Tibial nerve (tissue), 4 donors: ENCODE results near the gene NCS1. TPM values are rescaled to one million over a fixed set of nuclear protein-coding genes. Genes with fewer than 3 reads are reported as not detected.

Experiments used
- DNase-seq, 2 donors: peaks; one replicate each; pipeline ENCODE4 v3.0.0-alpha.2; 2019; ENCODE audit warnings: low spot score in 2 of 2
- H3K27ac ChIP-seq, 4 donors: fragments of 200-600 bp; sonication (generic) in 3 of 4; one replicate each; pipeline ENCODE4 v1.5.1; 2017 to 2019; ENCODE audit warnings: mild to moderate bottlenecking in 1 of 4
- H3K27me3 ChIP-seq, 2 donors: fragments of 200-600 bp; sonication (generic) in 1 of 2; one replicate each; pipeline versions ENCODE4 v1.5.1 to v1.6.0; 2017 to 2019
- H3K36me3 ChIP-seq, 3 donors: fragments of 200-600 bp; sonication (generic); one replicate each; pipeline ENCODE4 v1.5.1; 2018 to 2019
- H3K4me1 ChIP-seq, 4 donors: fragments of 200-600 bp; sonication (generic) in 3 of 4; one replicate each; pipeline ENCODE4 v1.5.1; 2017 to 2019
- H3K4me3 ChIP-seq, 4 donors: fragments of 200-600 bp; sonication (generic) in 3 of 4; one replicate each; pipeline ENCODE4 v1.5.1; 2017 to 2019; ENCODE audit warnings: mild to moderate bottlenecking in 1 of 4, moderate library complexity in 1 of 4
- H3K9me3 ChIP-seq, 4 donors: fragments of 200-600 bp; sonication (generic) in 3 of 4; one replicate each; pipeline ENCODE4 v1.5.1; 2017 to 2019
- EP300 ChIP-seq, 2 donors: sonication (generic); formaldehyde crosslinking; IDR thresholded peaks; one replicate each; pipeline ENCODE4 v1.6.1; 2017; ENCODE audit warnings: antibody characterized with exemption in 2 of 2, mild to moderate bottlenecking in 1 of 2
- POLR2A ChIP-seq, 2 donors: fragments of 450-650 bp; IDR thresholded peaks; one replicate each; pipeline ENCODE4 v1.6.1; 2017; ENCODE audit warnings: antibody characterized with exemption in 2 of 2, mild to moderate bottlenecking in 2 of 2, moderate library complexity in 2 of 2
- WGBS, 2 donors: methylation state at CpG; one replicate each; pipeline ENCODE4 v1.1.5; 2018; 5-methylcytosine and 5-hydroxymethylcytosine counted together
- total RNA-seq, 4 donors: library from RNA; depleted of rRNA; stranded (reverse); fragments of >200 nt; gene quantifications; one replicate each; pipeline ENCODE4 v1.1.0, GENCODE V29; 2016
- TF ChIP-seq, protein P1 (sequence below), 5 experiments: fragments of 200-600 bp in 3 of 5; fragments of 450-650 bp in 2 of 5; sonication (generic) in 3 of 5; IDR thresholded peaks; one replicate each; pipeline ENCODE4 v1.5.1; 2016 to 2019; ENCODE audit warnings: antibody characterized with exemption in 5 of 5, mild to moderate bottlenecking in 3 of 5, moderate library complexity in 2 of 5

NCS1 gene
- total RNA-seq, 4 donors from 2014 or later, result 5.7 to 10.7 (median 9.7) TPM

DNA sequence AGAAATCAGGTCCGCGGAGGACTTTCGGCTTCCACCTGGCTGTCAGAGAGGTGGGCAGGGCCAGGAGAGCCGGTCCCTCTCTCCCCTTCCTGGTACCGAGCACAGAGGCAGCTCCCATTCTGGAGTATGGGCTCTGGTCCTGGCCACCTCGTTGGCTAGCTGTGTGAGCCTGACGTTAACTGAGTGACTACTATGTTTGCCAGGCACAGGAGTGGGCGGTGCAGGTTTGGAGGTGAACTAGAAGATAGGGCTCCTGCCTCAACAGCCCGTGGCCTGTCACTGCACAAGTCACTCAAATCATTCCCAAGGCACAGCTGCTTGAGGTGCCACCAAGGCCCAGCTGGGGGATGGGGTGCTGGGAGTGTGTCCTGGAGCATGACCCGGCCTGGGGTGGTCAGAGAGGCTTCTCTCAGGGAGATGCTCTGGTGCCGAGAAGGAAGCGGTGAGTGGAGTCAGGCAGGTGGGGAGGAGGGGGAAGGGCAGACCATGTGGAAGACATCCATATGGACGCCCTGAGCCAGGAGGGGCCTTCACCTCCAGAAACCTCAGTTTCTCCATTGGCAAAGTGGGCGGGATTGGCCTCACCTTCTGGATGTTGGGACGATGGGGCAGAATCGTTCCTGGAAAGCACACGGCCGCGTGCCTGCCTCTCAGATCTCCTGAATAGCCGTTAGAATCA, 39.5 kb downstream of the NCS1 start:
- peaks cover 0 to 7% (median 0%) of the 10 kb centered on the region in 4 donors for H3K4me1 ChIP-seq
- no peak overlapping the region for H3K4me3 ChIP-seq
- no peaks in the 10 kb centered on the region for H3K9me3 ChIP-seq
- WGBS, 2 donors, result 87 to 89% methylated on average over 18 to 20 of the region's 20 CpGs
- DNase-seq, result no peak
- no peaks in the 10 kb centered on the region for H3K27me3 ChIP-seq
- H3K36me3 ChIP-seq, result no peaks in the 10 kb centered on the region
- no peak overlapping the region for H3K27ac ChIP-seq
- TF ChIP-seq EP300 (IDR thresholded peaks at IDR 0.05), result no peak
- TF ChIP-seq POLR2A (IDR thresholded peaks at IDR 0.05), result no peak
- TF ChIP-seq, protein P1, sequence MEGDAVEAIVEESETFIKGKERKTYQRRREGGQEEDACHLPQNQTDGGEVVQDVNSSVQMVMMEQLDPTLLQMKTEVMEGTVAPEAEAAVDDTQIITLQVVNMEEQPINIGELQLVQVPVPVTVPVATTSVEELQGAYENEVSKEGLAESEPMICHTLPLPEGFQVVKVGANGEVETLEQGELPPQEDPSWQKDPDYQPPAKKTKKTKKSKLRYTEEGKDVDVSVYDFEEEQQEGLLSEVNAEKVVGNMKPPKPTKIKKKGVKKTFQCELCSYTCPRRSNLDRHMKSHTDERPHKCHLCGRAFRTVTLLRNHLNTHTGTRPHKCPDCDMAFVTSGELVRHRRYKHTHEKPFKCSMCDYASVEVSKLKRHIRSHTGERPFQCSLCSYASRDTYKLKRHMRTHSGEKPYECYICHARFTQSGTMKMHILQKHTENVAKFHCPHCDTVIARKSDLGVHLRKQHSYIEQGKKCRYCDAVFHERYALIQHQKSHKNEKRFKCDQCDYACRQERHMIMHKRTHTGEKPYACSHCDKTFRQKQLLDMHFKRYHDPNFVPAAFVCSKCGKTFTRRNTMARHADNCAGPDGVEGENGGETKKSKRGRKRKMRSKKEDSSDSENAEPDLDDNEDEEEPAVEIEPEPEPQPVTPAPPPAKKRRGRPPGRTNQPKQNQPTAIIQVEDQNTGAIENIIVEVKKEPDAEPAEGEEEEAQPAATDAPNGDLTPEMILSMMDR (IDR thresholded peaks at IDR 0.05), result no peak

DNA sequence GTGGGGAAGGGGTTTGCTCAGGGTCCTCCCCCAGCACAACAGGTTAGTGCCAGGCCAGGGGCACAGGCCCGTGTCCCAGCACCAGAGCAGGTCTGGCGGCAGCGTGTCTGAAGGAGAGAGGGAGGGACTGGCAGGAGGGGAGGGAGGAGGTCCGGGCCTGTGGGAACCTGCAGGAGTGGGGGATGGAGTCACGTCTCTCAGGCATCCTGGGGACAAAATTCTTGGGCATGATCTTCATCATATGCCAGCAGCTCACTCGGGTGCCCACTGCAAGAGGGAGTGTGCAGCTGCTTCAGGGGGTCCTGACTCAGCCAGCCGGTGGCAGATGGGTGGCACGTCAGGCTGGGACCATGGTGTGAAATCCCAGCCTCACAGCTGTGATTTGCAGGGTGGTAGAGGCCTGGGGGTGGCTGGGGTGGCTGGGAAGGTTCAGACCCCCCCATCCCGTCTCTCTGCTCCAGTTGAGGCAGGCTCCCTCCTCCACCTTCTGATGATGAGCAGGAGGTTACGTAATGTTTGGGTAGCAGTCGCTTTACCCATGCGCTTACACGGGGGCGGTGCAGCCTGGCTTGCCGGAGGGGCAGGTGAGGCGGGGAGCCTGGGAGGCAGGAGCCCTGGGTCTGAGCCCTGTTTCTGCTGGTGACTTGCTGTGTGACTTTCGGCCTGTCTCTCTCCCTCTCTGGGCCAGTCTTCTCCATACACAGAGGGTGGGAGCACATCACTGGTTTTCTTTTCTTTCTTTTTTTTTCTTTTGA, 40.5 kb downstream of the NCS1 start:
- Histone ChIP-seq H3K36me3 (peaks cover 0 to 2% (median 0%) of the 10 kb centered on the region in 3 donors), H3K9me3 (no peaks in the 10 kb centered on the region), H3K27me3 (no peaks in the 10 kb centered on the region), H3K4me1 (peaks cover 0 to 7% (median 0%) of the 10 kb centered on the region in 4 donors), H3K4me3 (no peak overlapping the region), H3K27ac (no peak overlapping the region)
- DNase-seq, result no peak
- TF ChIP-seq EP300 (IDR thresholded peaks at IDR 0.05), result no peak
- TF ChIP-seq POLR2A (IDR thresholded peaks at IDR 0.05), result no peak
- TF ChIP-seq, protein P1 (IDR thresholded peaks at IDR 0.05), result no peak
- 83 to 85% methylated on average over 9 to 16 of the region's 17 CpGs for WGBS, 2 donors

DNA sequence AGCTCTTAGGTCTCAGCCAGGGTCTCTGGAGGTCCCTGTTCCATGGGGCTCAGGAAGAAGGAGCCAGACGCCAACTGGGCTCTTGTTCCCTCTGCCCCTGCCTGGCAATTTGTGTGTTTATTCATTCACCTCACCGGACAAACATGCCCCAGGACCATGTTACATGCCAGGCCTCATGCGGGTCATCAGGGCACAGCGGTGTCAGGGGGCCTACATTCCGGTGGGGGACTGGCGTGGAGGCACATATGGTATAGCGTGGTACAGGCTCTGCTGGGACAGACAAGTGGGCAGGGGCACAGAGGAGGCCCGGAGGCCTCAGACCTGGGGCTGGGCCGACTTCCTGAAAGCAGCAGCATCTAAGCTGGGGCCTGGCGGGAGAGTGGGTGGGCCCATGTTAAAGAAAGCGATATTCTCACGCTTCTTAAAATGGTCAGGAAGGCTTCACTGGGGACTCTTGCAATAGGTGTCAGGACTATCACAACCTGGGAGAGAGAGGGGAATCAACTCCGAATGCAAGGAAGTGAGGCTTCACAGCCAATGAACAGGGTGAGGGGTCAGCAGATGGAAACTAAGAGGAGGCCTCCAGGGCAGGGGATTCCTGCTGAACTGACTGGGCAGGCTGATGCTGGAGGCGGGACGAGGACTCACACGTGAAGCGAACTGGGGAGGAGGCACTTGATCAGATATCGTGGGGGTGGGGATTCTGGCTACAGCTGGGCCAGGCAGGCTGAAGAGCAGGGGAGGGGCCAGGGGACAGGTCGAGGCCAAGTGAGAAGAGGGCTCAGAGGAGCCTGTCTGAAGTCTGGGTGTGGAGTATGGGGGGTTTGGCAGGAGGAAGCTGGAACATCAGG, 41.9 kb downstream of the NCS1 start:
- H3K4me3 ChIP-seq, result no peak overlapping the region
- H3K27me3 ChIP-seq, result no peaks in the 10 kb centered on the region
- peaks cover 0 to 8% (median 0%) of the 10 kb centered on the region in 3 donors for H3K36me3 ChIP-seq
- DNase-seq, result no peak
- 65 to 71% methylated on average over 16 to 19 of the region's 19 CpGs for WGBS, 2 donors
- H3K9me3 ChIP-seq, result no peaks in the 10 kb centered on the region
- H3K4me1 ChIP-seq, result peaks cover 0 to 4% (median 0%) of the 10 kb centered on the region in 4 donors
- no peak for TF ChIP-seq POLR2A (IDR thresholded peaks at IDR 0.05)
- no peak for TF ChIP-seq EP300 (IDR thresholded peaks at IDR 0.05)
- TF ChIP-seq, protein P1 (IDR thresholded peaks at IDR 0.05), result no peak
- H3K27ac ChIP-seq, result no peak overlapping the region

DNA sequence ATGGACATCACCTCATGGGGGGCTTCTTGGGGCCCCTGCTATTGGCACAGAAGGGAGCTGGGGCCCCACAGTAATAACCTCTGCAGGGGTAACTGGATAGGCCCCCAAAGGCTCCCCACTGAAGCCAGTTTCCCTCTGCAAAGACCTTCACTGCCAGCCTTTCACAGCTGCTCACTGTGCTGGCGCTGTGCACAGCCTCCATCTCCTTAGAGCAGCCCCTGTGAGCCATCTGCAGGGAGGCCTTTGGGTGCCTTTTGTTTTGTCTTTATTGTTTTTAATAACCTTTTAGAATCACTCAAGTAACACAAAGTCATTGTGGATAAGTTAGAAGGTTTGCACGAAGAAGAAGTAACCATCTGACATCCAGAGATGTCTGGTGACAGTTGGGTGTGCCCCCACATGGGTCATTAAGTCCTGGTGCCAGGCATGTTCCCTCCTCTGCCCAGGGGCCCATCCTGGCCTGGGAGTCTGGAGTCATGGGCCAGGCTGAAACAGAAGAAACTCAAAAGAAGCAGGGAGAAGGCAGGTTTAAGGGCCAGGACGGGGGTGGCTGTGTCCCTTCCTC, 42.7 kb downstream of the NCS1 start:
- no peak overlapping the region for H3K4me3 ChIP-seq
- H3K4me1 ChIP-seq, result peaks cover 0 to 4% (median 0%) of the 10 kb centered on the region in 4 donors
- H3K27me3 ChIP-seq, result no peaks in the 10 kb centered on the region
- H3K9me3 ChIP-seq, result no peaks in the 10 kb centered on the region
- DNase-seq, result no peak
- WGBS, 2 donors, result 65 to 68% methylated on average over 3 of the region's 3 CpGs
- no peak overlapping the region for H3K27ac ChIP-seq
- TF ChIP-seq, protein P1 (IDR thresholded peaks at IDR 0.05), result no peak
- TF ChIP-seq EP300 (IDR thresholded peaks at IDR 0.05) (no peak), POLR2A (IDR thresholded peaks at IDR 0.05) (no peak)
- peaks cover 0 to 8% (median 0%) of the 10 kb centered on the region in 3 donors for H3K36me3 ChIP-seq
